A549 (cell line): Measurements from ENCODE around the gene PRRX2. TPM values are rescaled to one million over a fixed set of nuclear protein-coding genes. Genes with fewer than 3 reads are reported as not detected.
A peak's percentile ranks its signal among the peaks of the same experiment; 100 is the strongest.

Experiments
- ATAC-seq, 2 experiments: fragments of 200-7000 bp in 1 of 2; fragments of >200 bp in 1 of 2; cut with Nextera tagmentation in 1 of 2; cut with Tn5 transposase in 1 of 2; 3 replicates each; pipeline versions ENCODE4 v1.8.0 to v1.9.1; 2018 to 2020; ENCODE audit warnings: mild to moderate bottlenecking in 1 of 2, moderate library complexity in 1 of 2
- CTCF ChIA-PET: fragments of 300-600 bp; sonication (Branson Sonifier 250); formaldehyde crosslinking; extraction: SDS; loops from one replicate; lab custom pipeline; 2021; ENCODE audit warnings: antibody characterized with exemption, inconsistent platforms; lab: Yijun Ruan, JAX
- POLR2A ChIA-PET: fragments of 350-600 bp; formaldehyde crosslinking; extraction: SDS; loops from one replicate; lab custom pipeline; 2021; ENCODE audit warnings: antibody characterized with exemption, inconsistent platforms; lab: Yijun Ruan, JAX
- DNase-seq, 2 experiments: peaks; one replicate each; pipeline versions ENCODE4 v3.0.0 to v3.0.0-alpha.2; 2011 to 2016; ENCODE audit warnings: low read depth in 1 of 2, low spot score in 1 of 2
- FAIRE-seq: peaks from 2 replicates; lab custom pipeline; 2011; peaks lifted over from hg19 to GRCh38; lab: Jason Lieb, UNC
- H3K27ac ChIP-seq, 2 experiments: fragments of >200 bp; sonication (Bioruptor Twin); formaldehyde crosslinking; 3 replicates each; pipeline ENCODE4 v1.5.1; 2016 to 2017
- H3K4me1 ChIP-seq: fragments of >200 bp; sonication (Bioruptor Twin); formaldehyde crosslinking; 3 replicates; pipeline ENCODE4 v1.6.1; 2016
- H3K4me2 ChIP-seq: fragments of >200 bp; sonication (Bioruptor Twin); formaldehyde crosslinking; 3 replicates; pipeline ENCODE4 v1.6.1; 2016
- H3K4me3 ChIP-seq: fragments of >200 bp; sonication (Bioruptor Twin); formaldehyde crosslinking; 3 replicates; pipeline ENCODE4 v1.5.1; 2016
- H3K9me3 ChIP-seq: fragments of >200 bp; sonication (Bioruptor Twin); formaldehyde crosslinking; 3 replicates; pipeline ENCODE4 v1.6.1; 2016
- MAFK ChIP-seq: fragments of 450-650 bp; IDR thresholded peaks from 2 replicates; pipeline ENCODE4 v1.6.1; 2014; ENCODE audit not compliant: partially characterized antibody
- MAZ ChIP-seq: fragments of 150-350 bp; IDR thresholded peaks from 2 replicates; pipeline ENCODE4 v1.6.1; 2014; ENCODE audit warnings: antibody characterized with exemption, low read depth, low read length, borderline replicate concordance
- NFE2L2 ChIP-seq: fragments of 150-350 bp; conservative IDR thresholded peaks from 2 replicates; pipeline ENCODE4 v1.6.1; 2014; ENCODE audit warnings: low read length
- PHF8 ChIP-seq: fragments of 200-600 bp; sonication (generic); IDR thresholded peaks from 2 replicates; pipeline ENCODE4 v1.6.1; 2016; ENCODE audit warnings: low read depth, mild to moderate bottlenecking, antibody characterized with exemption, moderate library complexity, borderline replicate concordance
- RAD21 ChIP-seq, 2 experiments: fragments of >200 bp in 1 of 2; sonication (Bioruptor Twin) in 1 of 2; formaldehyde crosslinking in 1 of 2; IDR thresholded peaks in 1 of 2; conservative IDR thresholded peaks in 1 of 2; 2 replicates in 1 of 2; 3 replicates in 1 of 2; pipeline ENCODE4 v1.6.1; 2012 to 2018; ENCODE audit warnings: inconsistent platforms in 1 of 2
- SMC3 ChIP-seq: fragments of >200 bp; sonication (Bioruptor Twin); formaldehyde crosslinking; IDR thresholded peaks from 3 replicates; pipeline ENCODE4 v1.6.1; 2018; ENCODE audit warnings: inconsistent platforms
- USF2 ChIP-seq: fragments of 450-650 bp; IDR thresholded peaks from 2 replicates; pipeline ENCODE4 v1.6.1; 2014; ENCODE audit warnings: antibody characterized with exemption
- ZFP36 ChIP-seq: fragments of 450-650 bp; IDR thresholded peaks from 2 replicates; pipeline ENCODE4 v1.6.1; 2014; ENCODE audit warnings: borderline replicate concordance; ENCODE audit not compliant: partially characterized antibody
- WGBS: methylation state at CpG from one replicate; pipeline ENCODE4 v1.1.6; 2017; ENCODE audit errors: missing lambda C conversion rate; 5-methylcytosine and 5-hydroxymethylcytosine counted together
- polyA plus RNA-seq, 4 experiments: library from polyadenylated mRNA; depleted of rRNA in 3 of 4; stranded (reverse); fragments of >200 nt; fragmentation: RNase III in 1 of 4; extraction: RNeasy Plus Mini Kit Qiagen cat#74134 plus additional on column Dnase treatment in 1 of 4; gene quantifications; 2 replicates in 3 of 4; 3 replicates in 1 of 4; pipeline ENCODE4 v1.2.3, GENCODE V29; 2011 to 2017
- TF ChIP-seq, protein P1 (sequence below): fragments of >200 bp; sonication (Bioruptor Twin); formaldehyde crosslinking; IDR thresholded peaks from 3 replicates; pipeline ENCODE4 v1.5.1; 2016
- TF ChIP-seq, protein P2 (sequence below): fragments of 200-600 bp; sonication (generic); IDR thresholded peaks from 2 replicates; pipeline ENCODE4 v1.6.1; 2016; ENCODE audit warnings: antibody characterized with exemption, mild to moderate bottlenecking, moderate library complexity

The PRRX2 gene
- polyA plus RNA-seq, 2 of the 4 experiments (the other 2 are of a cell fraction) = 0.90 to 2.7 TPM

GRCh38 chr9:129720865-129721545 is 55.6 kb downstream of the PRRX2 start:
- CTCF ChIA-PET = interaction anchor here (0.8 to 30.2 kb wide), 21 partner anchors 8 to 590 kb away, joined by 3 to 1179 read pairs (median 4); partner anchors contain the start of gene ASB6
- TF ChIP-seq RAD21 (conservative IDR thresholded peaks at IDR 0.05 in 1 of 2, IDR thresholded peaks at IDR 0.05 in 1 of 2) = 0 out of 5 replicates have a peak, but pooled peaks of 1 of the 2 experiments have one; percentile 5
- TF ChIP-seq MAZ = no peak
- TF ChIP-seq, protein P1, sequence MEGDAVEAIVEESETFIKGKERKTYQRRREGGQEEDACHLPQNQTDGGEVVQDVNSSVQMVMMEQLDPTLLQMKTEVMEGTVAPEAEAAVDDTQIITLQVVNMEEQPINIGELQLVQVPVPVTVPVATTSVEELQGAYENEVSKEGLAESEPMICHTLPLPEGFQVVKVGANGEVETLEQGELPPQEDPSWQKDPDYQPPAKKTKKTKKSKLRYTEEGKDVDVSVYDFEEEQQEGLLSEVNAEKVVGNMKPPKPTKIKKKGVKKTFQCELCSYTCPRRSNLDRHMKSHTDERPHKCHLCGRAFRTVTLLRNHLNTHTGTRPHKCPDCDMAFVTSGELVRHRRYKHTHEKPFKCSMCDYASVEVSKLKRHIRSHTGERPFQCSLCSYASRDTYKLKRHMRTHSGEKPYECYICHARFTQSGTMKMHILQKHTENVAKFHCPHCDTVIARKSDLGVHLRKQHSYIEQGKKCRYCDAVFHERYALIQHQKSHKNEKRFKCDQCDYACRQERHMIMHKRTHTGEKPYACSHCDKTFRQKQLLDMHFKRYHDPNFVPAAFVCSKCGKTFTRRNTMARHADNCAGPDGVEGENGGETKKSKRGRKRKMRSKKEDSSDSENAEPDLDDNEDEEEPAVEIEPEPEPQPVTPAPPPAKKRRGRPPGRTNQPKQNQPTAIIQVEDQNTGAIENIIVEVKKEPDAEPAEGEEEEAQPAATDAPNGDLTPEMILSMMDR = peak; percentile 14; the same call in 1 of the 3 replicates
- TF ChIP-seq, all 56 proteins: peak for 2
- Histone ChIP-seq H3K4me2 (no peak overlapping the region), H3K9me3 (no peaks in the 10 kb centered on the region), H3K27ac (no peak overlapping the region), H3K4me3 (no peak overlapping the region), H3K4me1 (no peaks in the 10 kb centered on the region)
- DNase-seq (peak; percentile 36 to 43), ATAC-seq (peak; percentile 42 to 74; a peak in 3 of 6 replicates), FAIRE-seq (no peak)
- WGBS = 60% methylated on average over 23 of the region's 25 CpGs
- POLR2A ChIA-PET = no interaction called here

GRCh38 chr9:129722913-129723312 is 57.5 kb downstream of the PRRX2 start:
- no peaks in the 10 kb centered on the region for H3K4me1 ChIP-seq
- FAIRE-seq = no peak
- TF ChIP-seq NFE2L2 (no peak), USF2 (no peak), PHF8 (no peak), MAFK (no peak), SMC3 (no peak)
- TF ChIP-seq, protein P2, sequence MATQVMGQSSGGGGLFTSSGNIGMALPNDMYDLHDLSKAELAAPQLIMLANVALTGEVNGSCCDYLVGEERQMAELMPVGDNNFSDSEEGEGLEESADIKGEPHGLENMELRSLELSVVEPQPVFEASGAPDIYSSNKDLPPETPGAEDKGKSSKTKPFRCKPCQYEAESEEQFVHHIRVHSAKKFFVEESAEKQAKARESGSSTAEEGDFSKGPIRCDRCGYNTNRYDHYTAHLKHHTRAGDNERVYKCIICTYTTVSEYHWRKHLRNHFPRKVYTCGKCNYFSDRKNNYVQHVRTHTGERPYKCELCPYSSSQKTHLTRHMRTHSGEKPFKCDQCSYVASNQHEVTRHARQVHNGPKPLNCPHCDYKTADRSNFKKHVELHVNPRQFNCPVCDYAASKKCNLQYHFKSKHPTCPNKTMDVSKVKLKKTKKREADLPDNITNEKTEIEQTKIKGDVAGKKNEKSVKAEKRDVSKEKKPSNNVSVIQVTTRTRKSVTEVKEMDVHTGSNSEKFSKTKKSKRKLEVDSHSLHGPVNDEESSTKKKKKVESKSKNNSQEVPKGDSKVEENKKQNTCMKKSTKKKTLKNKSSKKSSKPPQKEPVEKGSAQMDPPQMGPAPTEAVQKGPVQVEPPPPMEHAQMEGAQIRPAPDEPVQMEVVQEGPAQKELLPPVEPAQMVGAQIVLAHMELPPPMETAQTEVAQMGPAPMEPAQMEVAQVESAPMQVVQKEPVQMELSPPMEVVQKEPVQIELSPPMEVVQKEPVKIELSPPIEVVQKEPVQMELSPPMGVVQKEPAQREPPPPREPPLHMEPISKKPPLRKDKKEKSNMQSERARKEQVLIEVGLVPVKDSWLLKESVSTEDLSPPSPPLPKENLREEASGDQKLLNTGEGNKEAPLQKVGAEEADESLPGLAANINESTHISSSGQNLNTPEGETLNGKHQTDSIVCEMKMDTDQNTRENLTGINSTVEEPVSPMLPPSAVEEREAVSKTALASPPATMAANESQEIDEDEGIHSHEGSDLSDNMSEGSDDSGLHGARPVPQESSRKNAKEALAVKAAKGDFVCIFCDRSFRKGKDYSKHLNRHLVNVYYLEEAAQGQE = no peak
- ChIA-PET POLR2A (no interaction called here), CTCF (interaction anchor here (1.4 to 30.2 kb wide), 7 partner anchors 17 to 592 kb away, joined by 4 to 1179 read pairs (median 16); partner anchors contain the start of genes ASB6 and PTGES)
- DNase-seq = no peak
- no peaks in the 10 kb centered on the region for H3K9me3 ChIP-seq
- no peak overlapping the region for H3K27ac ChIP-seq
- no peak overlapping the region for H3K4me3 ChIP-seq
- WGBS = 92% methylated on average over 5 of the region's 5 CpGs
- no peak overlapping the region for H3K4me2 ChIP-seq
- no peak for ATAC-seq

DNA sequence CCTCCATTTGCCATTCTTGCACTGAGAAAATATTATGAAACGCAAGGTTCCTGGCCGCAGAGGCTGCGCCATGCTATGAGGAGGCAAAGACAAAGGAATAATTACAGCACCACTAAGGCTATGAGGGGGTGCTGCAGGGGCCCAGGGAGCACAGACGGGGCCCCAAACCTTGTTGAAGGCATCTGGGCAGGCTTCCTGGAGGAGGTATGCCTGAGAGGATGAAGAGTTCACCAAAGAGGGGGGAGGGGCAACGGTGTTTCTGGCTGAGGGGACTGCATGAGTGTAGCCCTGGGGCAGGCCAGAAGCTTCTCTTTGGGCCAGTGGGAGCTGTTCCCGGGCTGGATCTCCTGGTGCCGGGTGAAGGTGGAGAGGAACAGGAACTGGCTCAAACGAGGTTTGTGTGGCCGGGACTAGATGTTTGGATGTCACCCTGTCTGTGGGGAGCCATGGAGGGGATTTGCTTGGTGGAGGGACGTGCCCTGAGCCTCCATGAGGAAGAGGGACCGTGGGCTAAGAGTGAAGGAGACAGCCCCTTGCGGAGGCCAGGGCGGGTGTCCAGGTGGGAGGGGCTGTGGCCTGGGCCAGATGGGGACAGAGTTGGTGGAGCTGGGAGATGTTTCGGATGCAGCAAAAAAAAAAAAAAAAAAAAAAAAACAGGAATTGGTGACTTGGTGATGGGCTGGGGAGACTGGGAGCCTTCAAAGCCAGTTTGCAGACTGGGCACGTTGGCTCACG is 59.2 kb downstream of the PRRX2 start:
- WGBS = 80% methylated on average over 16 of the region's 16 CpGs
- ATAC-seq (no peak), DNase-seq (no peak), FAIRE-seq (no peak)
- Histone ChIP-seq H3K27ac (no peak overlapping the region), H3K9me3 (no peaks in the 10 kb centered on the region), H3K4me3 (no peak overlapping the region), H3K4me1 (no peaks in the 10 kb centered on the region), H3K4me2 (no peak overlapping the region)
- TF ChIP-seq NFE2L2 (no peak), ZFP36 (peak; percentile 37)
- POLR2A ChIA-PET = no interaction called here
- CTCF ChIA-PET = interaction anchor here (0.5 to 30.2 kb wide), 13 partner anchors 12 to 603 kb away, joined by 3 to 1179 read pairs (median 36); partner anchors contain the start of genes ASB6 and PTGES
